ENCODE data around the gene PDE10A. TPM values are rescaled to one million over a fixed set of nuclear protein-coding genes. Genes with fewer than 3 reads are reported as not detected.

PDE10A gene
- total and polyA plus RNA-seq, 9 of the 15 experiments (the other 6 are each of a cell fraction or from before 2014, with no cell fraction given), result 0.04 TPM; not detected in 8

GRCh38 chr6:165632194-165632593 lies 30.8 kb downstream of the PDE10A start:
- Histone ChIP-seq H3K27ac (ENCODE audit: extremely low read depth, low read depth, low read length) (no peak overlapping the region), H3K36me3 (ENCODE audit: control insufficient read depth, insufficient read depth, low read length) (no peaks in the 10 kb centered on the region), H4K20me1 (replicated peaks; ENCODE audit: control insufficient read depth, insufficient read depth, low read length) (no peaks in the 10 kb centered on the region), H3K9me1 (ENCODE audit: control insufficient read depth, insufficient read depth, low read length) (no peaks in the 10 kb centered on the region), H3K79me2 (ENCODE audit: control insufficient read depth, insufficient read depth, low read length) (no peaks in the 10 kb centered on the region), H3K4me3 (no peak overlapping the region), H3K27me3 (ENCODE audit: control insufficient read depth in 2 of 2, insufficient read depth in 2 of 2, low read length in 2 of 2) (no peaks in the 10 kb centered on the region), H3K9me3 (replicated peaks; ENCODE audit: control insufficient read depth, insufficient read depth, low read depth, low read length) (no peaks in the 10 kb centered on the region), H2AFZ (ENCODE audit: low read depth, low read length) (no peak overlapping the region), H3K4me2 (ENCODE audit: insufficient read depth, low read length) (no peak overlapping the region), H3K9ac (ENCODE audit: insufficient read depth in 1 of 2, low read depth in 2 of 2, low read length in 2 of 2) (no peak overlapping the region), H3K4me1 (replicated peaks in 1 of 2; ENCODE audit: control insufficient read depth in 2 of 2, insufficient read depth in 2 of 2, low read length in 2 of 2) (no peaks in the 10 kb centered on the region)
- TF ChIP-seq CBX1 (IDR thresholded peaks at IDR 0.05; ENCODE audit: low read depth), result no peak
- TF ChIP-seq SNRNP70 (optimal IDR thresholded peaks at IDR 0.05; ENCODE audit: low read depth, low read length), result no peak
- no peak for TF ChIP-seq MGA (IDR thresholded peaks at IDR 0.05)
- no peak for TF ChIP-seq CHD2 (IDR thresholded peaks at IDR 0.05; ENCODE audit: low read depth, low read length)
- TF ChIP-seq ZNF444 (CRISPR knock-in tag; IDR thresholded peaks at IDR 0.05), result no peak
- no peak for TF ChIP-seq HDAC6 (IDR thresholded peaks at IDR 0.05; ENCODE audit: low read depth, low read length)
- no peak for TF ChIP-seq HINFP (tag; conservative IDR thresholded peaks at IDR 0.05; ENCODE audit: low read depth)
- 0% methylated on average over 2 of the region's 2 CpGs for WGBS (ENCODE audit: insufficient coverage, low coverage, missing lambda C conversion rate)
- no TSS peak for BruUV-seq (replicated peaks)
- CTCF ChIA-PET (ENCODE audit: low intra/inter-chr PET ratio), result no interaction called here
- no peak for FAIRE-seq
- DNase-seq (ENCODE audit: extremely low read depth in 1 of 4, low spot score in 3 of 4), result no peak
- POLR2A ChIA-PET, result no interaction called here
- in situ Hi-C loops (cut with MboI) (no loop called here), intact Hi-C loops (cut with micrococcal nuclease) (no loop called here)
- ATAC-seq, result no peak
